GM21786 (cell line): Measurements from ENCODE around the gene LASP1NB.
"Not testable (repeated sequence)": the region's sequence is repeated elsewhere in the genome, so short reads cannot be mapped to it uniquely, and the experiment has no call there.

Experiments used
- ATAC-seq: cut with Tn5 transposase; IDR thresholded peaks from one replicate; pipeline ENCODE4 v1.9.1; 2021; ENCODE audit not compliant: unreplicated experiment

LASP1NB gene

GRCh38 chr17:38916771-38917170 lies 8.6 kb upstream of the LASP1NB start:
- ATAC-seq, result no peak

- no peak for ATAC-seq
Observed at GRCh38 chr17:38917259-38917658, 8.2 kb upstream of the LASP1NB start.

- ATAC-seq, result no peak
Observed at GRCh38 chr17:38918129-38918913, 7.1 kb upstream of the LASP1NB start.

- ATAC-seq, result no peak
Observed at GRCh38 chr17:38918916-38919315, 6.5 kb upstream of the LASP1NB start.

GRCh38 chr17:38919316-38920078 lies 5.9 kb upstream of the LASP1NB start:
- ATAC-seq, result no peak

- no peak for ATAC-seq
Observed at GRCh38 chr17:38920374-38921291, 4.8 kb upstream of the LASP1NB start.

- no peak for ATAC-seq
Observed at GRCh38 chr17:38921756-38922411, 3.5 kb upstream of the LASP1NB start.

GRCh38 chr17:38922538-38923297 lies 2.7 kb upstream of the LASP1NB start:
- ATAC-seq, result no peak

GRCh38 chr17:38926293-38927070 lies 1.1 kb downstream of the LASP1NB start:
- ATAC-seq, result no peak

GRCh38 chr17:38930782-38931181 lies 5.4 kb downstream of the LASP1NB start:
- ATAC-seq, result not testable (repeated sequence)

- ATAC-seq, result not testable (repeated sequence)
Observed at GRCh38 chr17:38933962-38934361, 8.5 kb downstream of the LASP1NB start.

GRCh38 chr17:38939987-38940386 lies 14.6 kb downstream of the LASP1NB start:
- ATAC-seq, result no peak

GRCh38 chr17:38940404-38940803 lies 15.0 kb downstream of the LASP1NB start:
- no peak for ATAC-seq

- no peak for ATAC-seq
Observed at GRCh38 chr17:38942696-38943334, 17.4 kb downstream of the LASP1NB start.

- ATAC-seq, result no peak
Observed at GRCh38 chr17:38943607-38944006, 18.2 kb downstream of the LASP1NB start.

- ATAC-seq, result no peak
Observed at GRCh38 chr17:38947189-38947588, 21.8 kb downstream of the LASP1NB start.

- ATAC-seq, result not testable (repeated sequence)
Observed at GRCh38 chr17:38953800-38954199, 28.4 kb downstream of the LASP1NB start.

- no peak for ATAC-seq
Observed at GRCh38 chr17:38958326-38958725, 32.9 kb downstream of the LASP1NB start.

- ATAC-seq, result no peak
Observed at GRCh38 chr17:38958756-38959155, 33.3 kb downstream of the LASP1NB start.
